Stimulated activated CD8-positive, alpha-beta memory T cell treated with anti-CD3 and anti-CD28 coated beads, Interleukin-2, amount 100 ng/mL, for 48 hours (primary cell): ENCODE measurements around the gene HOXD8.
A peak's percentile ranks its signal among the peaks of the same experiment; 100 is the strongest.

Experiments used
- DNase-seq, 2 donors: peaks; one replicate each; pipeline ENCODE4 v3.0.0-alpha.2; 2020; ENCODE audit warnings: low read depth in 2 of 2

The HOXD8 gene

GRCh38 chr2:176091329-176092258 lies 37.9 kb upstream of the HOXD8 start:
- DNase-seq: no peak

GRCh38 chr2:176092270-176093144 lies 37.0 kb upstream of the HOXD8 start, which contains the start of gene HOXD13:
TSS of gene HOXD13 (plus strand) at chr2:176092721. CDS start at chr2:176092891, 170 bp downstream.
- DNase-seq: no peak

GRCh38 chr2:176093145-176093897 lies 36.2 kb upstream of the HOXD8 start:
- no peak for DNase-seq

- no peak for DNase-seq
Measured at GRCh38 chr2:176093898-176094249, 35.6 kb upstream of the HOXD8 start.

GRCh38 chr2:176094349-176094748 lies 35.2 kb upstream of the HOXD8 start:
- no peak for DNase-seq

- DNase-seq: no peak
Measured at GRCh38 chr2:176095421-176095820, 34.1 kb upstream of the HOXD8 start.

GRCh38 chr2:176096243-176096985 lies 33.1 kb upstream of the HOXD8 start:
- DNase-seq: no peak

- DNase-seq: peak; percentile 37 to 40
Measured at GRCh38 chr2:176096986-176097819, 32.3 kb upstream of the HOXD8 start.

- no peak for DNase-seq
Measured at GRCh38 chr2:176097820-176098365, 31.6 kb upstream of the HOXD8 start.

GRCh38 chr2:176098366-176099158 lies 30.9 kb upstream of the HOXD8 start:
- no peak for DNase-seq

- no peak for DNase-seq
Measured at GRCh38 chr2:176099159-176099727, 30.3 kb upstream of the HOXD8 start.

GRCh38 chr2:176099728-176100546 lies 29.6 kb upstream of the HOXD8 start, which contains the start of gene HOXD12:
TSS of gene HOXD12 (plus strand) at chr2:176099795. CDS start at chr2:176099802, 7 bp downstream.
- DNase-seq: no peak

- no peak for DNase-seq
Measured at GRCh38 chr2:176100547-176101140, 28.9 kb upstream of the HOXD8 start.

- no peak for DNase-seq
Measured at GRCh38 chr2:176101216-176101830, 28.2 kb upstream of the HOXD8 start.

- no peak for DNase-seq
Measured at GRCh38 chr2:176101842-176102241, 27.7 kb upstream of the HOXD8 start.

- DNase-seq: no peak
Measured at GRCh38 chr2:176102309-176102866, 27.1 kb upstream of the HOXD8 start.

GRCh38 chr2:176103194-176103593 lies 26.3 kb upstream of the HOXD8 start:
- no peak for DNase-seq
